AG10803 (cell line): ENCODE data around the gene DIP2C.

ENCODE experiments used
- DNase-seq: peaks from one replicate; pipeline ENCODE4 v3.0.0; 2010; ENCODE audit warnings: low read depth
- H3K4me3 ChIP-seq: 2 replicates; pipeline ENCODE4 v1.5.1; 2011; ENCODE audit warnings: mild to moderate bottlenecking, low read length, control low read depth
- CTCF ChIP-seq: conservative IDR thresholded peaks from 2 replicates; pipeline ENCODE4 v1.5.1; 2011; ENCODE audit warnings: mild to moderate bottlenecking, low read length, control low read depth, inconsistent platforms

The DIP2C gene

GRCh38 chr10:361203-362081, 328.0 kb downstream of the DIP2C start:
- no peak overlapping the region for H3K4me3 ChIP-seq
- TF ChIP-seq CTCF = no peak
- DNase-seq = no peak

DNA sequence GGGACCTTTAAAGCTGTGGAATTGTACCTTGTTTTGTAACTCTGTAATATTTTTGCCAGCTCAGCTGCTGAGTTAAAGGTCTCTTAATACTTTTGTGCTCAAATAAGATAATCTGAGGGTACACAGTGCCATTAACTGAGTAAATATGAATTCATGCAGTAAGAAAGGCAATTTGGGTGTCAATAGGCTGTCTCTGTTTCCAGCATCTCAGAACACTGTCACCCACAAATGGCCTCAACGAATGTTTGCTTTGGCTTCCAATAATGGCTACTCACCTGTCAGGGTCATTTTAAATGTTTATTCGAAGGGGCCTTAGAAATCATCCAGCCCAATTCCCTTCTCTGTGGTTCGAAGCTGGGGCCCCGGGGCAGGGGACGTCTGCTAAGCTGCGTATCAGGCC, 328.8 kb downstream of the DIP2C start:
- no peak overlapping the region for H3K4me3 ChIP-seq
- TF ChIP-seq CTCF = no peak
- DNase-seq = no peak

DNA sequence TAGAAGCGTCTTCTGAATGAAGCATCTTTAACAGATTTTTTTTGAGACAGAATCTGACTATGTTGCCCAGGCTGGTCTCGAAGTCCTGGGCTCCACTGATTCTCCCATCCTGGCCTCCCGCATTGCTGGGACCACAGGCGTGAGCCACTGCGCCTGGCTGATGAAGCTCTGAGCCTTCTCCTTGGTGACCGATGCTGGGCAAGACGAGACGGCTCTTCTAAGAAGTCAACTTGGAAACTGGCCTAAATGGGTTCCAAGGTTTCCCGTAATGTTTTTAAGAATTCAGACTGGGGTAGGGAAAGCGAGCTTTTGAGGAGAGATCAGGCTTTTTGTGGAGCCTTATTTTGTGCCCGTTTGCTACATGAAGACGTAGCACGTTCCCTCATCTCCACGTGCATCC, 329.7 kb downstream of the DIP2C start:
- TF ChIP-seq CTCF = no peak
- DNase-seq = no peak
- H3K4me3 ChIP-seq = no peak overlapping the region

- no peak for TF ChIP-seq CTCF
These were observed 330.4 kb downstream of the DIP2C start for GRCh38 chr10:359093-359492.

DNA sequence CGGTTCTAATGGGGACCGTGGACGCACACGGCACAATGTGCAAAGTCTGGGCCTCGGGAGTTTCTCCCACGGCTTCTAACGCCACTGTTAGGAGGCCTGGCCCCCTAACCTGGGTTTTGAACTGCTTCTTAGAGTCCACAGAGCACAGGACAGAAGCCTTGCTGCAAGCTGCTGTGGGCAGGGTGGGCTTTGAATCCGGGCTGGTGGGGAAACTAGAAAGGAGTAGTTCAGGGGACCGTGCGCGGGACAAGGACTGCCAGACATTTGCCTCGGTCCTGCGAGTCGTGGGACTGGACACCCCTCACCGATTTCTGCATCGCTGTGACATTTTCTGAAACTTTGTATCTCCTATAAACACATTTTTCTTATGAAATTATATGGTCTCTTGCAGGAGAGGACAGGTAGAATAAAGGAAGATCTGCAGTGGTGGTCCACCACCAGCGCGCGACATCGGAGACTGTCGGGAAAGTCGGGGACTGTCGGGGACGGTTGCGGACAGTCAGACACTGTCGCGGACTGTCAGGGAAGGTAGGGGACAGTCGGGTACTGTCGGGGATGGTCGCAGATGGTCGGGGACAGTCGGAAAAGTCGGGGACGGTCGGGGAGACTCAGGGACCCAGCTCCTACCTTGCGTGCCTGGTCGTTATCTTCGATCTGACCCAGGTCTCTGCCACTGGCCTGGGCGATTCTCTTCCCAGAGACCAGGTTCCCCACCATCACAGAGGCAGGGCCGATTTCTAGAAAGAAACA, 332.1 kb downstream of the DIP2C start:
- DNase-seq = no peak
- H3K4me3 ChIP-seq = no peak overlapping the region
- TF ChIP-seq CTCF = no peak

More at GRCh38 chr10:359093-359492, 330.4 kb downstream of the DIP2C start:
- DNase-seq = no peak
- H3K4me3 ChIP-seq = no peak overlapping the region

DNA sequence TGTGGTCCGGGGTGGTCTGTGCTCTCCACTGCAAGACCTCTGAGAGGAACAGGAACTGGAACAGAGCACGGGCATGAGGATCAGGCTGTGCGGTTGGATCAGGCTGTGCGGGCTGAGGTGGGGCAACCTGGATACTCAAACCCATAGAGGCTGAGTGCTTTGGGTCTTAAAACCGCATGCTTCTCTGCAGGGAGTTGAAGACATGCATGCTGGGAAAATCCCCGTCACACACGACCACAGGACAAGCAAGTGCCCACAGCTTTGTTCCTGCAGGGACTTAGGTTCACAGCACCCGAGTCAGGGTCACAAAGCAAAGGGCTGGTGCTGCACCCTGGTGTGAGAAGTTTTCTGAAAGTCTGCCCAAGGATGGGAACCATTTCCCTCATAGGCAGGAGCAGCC, 333.0 kb downstream of the DIP2C start:
- no peak for TF ChIP-seq CTCF
- no peak for DNase-seq
- H3K4me3 ChIP-seq = no peak overlapping the region
